Activated CD4-positive, alpha-beta T cell treated with anti-CD3 and anti-CD28 coated beads, Interleukin-2, amount 10 ng/mL, durations not matched to agents 7 days and 5 days (primary cell): Measurements from ENCODE around the gene RGS6. TPM values are rescaled to one million over a fixed set of nuclear protein-coding genes. Genes with fewer than 3 reads are reported as not detected.
A peak's percentile ranks its signal among the peaks of the same experiment; 100 is the strongest.

Source experiments
- CTCF ChIA-PET: fragments of 350-600 bp; sonication (Branson Sonifier 250); formaldehyde crosslinking; loops from one replicate; lab custom pipeline; 2021; ENCODE audit warnings: antibody characterized with exemption; lab: Charles Lee
- POLR2A ChIA-PET: fragments of 350-600 bp; sonication (Branson Sonifier 250); formaldehyde crosslinking; loops from one replicate; lab custom pipeline; 2021; ENCODE audit warnings: antibody characterized with exemption; lab: Charles Lee
- DNase-seq: peaks from one replicate; pipeline ENCODE4 v3.0.0-alpha.2; 2020
- H3K27ac Mint-ChIP-seq: one replicate; pipeline ENCODE4 v1.8.0; 2021; ENCODE audit warnings: mild to moderate bottlenecking, moderate library complexity, mixed read lengths
- H3K27me3 Mint-ChIP-seq: one replicate; pipeline ENCODE4 v1.8.0; 2021; ENCODE audit warnings: mixed read lengths
- H3K36me3 Mint-ChIP-seq: one replicate; pipeline ENCODE4 v1.8.0; 2021; ENCODE audit warnings: low read depth, mixed read lengths
- H3K4me1 Mint-ChIP-seq: one replicate; pipeline ENCODE4 v1.8.0; 2021; ENCODE audit warnings: mixed read lengths
- H3K4me3 Mint-ChIP-seq: one replicate; pipeline ENCODE4 v1.8.0; 2021; ENCODE audit warnings: mild to moderate bottlenecking, moderate library complexity, mixed read lengths
- H3K9me3 Mint-ChIP-seq: one replicate; pipeline ENCODE4 v1.8.0; 2021; ENCODE audit warnings: mixed read lengths
- total RNA-seq, 2 experiments: library from RNA; stranded (reverse); gene quantifications; one replicate each; pipeline ENCODE4 v1.2.3, GENCODE V29; 2021

RGS6 gene
- total RNA-seq, 2 experiments from 2014 or later, result 1.4 TPM

- H3K4me3 Mint-ChIP-seq, result no peak overlapping the region
- CTCF ChIA-PET, result interaction anchor here (0.9 to 1.5 kb wide), 4 partner anchors 8 to 20 kb away, joined by 3 to 5 read pairs (median 3); no protein-coding TSS in a partner anchor
- H3K27me3 Mint-ChIP-seq, result peaks cover 2% of the 10 kb centered on the region
- H3K9me3 Mint-ChIP-seq, result peaks cover 25% of the 10 kb centered on the region
- no peak overlapping the region for H3K27ac Mint-ChIP-seq
- DNase-seq, result no peak
- H3K4me1 Mint-ChIP-seq, result peaks cover 80% of the 10 kb centered on the region
- peaks cover 52% of the 10 kb centered on the region for H3K36me3 Mint-ChIP-seq
- POLR2A ChIA-PET, result no interaction called here
These were observed 591.4 kb downstream of the RGS6 start for GRCh38 chr14:72523424-72524294.

DNA sequence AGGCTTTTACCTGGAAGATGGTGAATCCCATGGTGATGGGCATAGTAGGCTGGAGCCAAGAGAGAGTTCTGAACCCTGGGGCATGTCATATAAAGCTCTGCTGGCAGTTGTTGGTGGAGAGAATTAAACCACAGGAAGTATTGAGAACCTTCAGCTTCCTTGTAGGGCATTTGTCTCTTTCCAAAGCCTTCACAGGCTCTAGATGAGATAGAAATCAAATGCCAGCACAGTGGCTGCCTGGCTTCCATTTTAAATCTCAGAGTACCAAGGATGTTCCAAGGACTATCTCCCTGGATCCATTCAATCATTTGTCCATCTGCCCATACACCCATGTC is 592.0 kb downstream of the RGS6 start:
- peaks cover 52% of the 10 kb centered on the region for H3K36me3 Mint-ChIP-seq
- H3K27me3 Mint-ChIP-seq, result peaks cover 4% of the 10 kb centered on the region
- H3K9me3 Mint-ChIP-seq, result peaks cover 25% of the 10 kb centered on the region
- H3K27ac Mint-ChIP-seq, result no peak overlapping the region
- DNase-seq, result no peak
- H3K4me1 Mint-ChIP-seq, result peaks cover 80% of the 10 kb centered on the region
- no peak overlapping the region for H3K4me3 Mint-ChIP-seq
- ChIA-PET POLR2A (no interaction called here), CTCF (interaction anchor here (0.9 to 1.5 kb wide), 3 partner anchors 8 to 20 kb away, joined by 3 to 5 read pairs (median 3); no protein-coding TSS in a partner anchor)

DNA sequence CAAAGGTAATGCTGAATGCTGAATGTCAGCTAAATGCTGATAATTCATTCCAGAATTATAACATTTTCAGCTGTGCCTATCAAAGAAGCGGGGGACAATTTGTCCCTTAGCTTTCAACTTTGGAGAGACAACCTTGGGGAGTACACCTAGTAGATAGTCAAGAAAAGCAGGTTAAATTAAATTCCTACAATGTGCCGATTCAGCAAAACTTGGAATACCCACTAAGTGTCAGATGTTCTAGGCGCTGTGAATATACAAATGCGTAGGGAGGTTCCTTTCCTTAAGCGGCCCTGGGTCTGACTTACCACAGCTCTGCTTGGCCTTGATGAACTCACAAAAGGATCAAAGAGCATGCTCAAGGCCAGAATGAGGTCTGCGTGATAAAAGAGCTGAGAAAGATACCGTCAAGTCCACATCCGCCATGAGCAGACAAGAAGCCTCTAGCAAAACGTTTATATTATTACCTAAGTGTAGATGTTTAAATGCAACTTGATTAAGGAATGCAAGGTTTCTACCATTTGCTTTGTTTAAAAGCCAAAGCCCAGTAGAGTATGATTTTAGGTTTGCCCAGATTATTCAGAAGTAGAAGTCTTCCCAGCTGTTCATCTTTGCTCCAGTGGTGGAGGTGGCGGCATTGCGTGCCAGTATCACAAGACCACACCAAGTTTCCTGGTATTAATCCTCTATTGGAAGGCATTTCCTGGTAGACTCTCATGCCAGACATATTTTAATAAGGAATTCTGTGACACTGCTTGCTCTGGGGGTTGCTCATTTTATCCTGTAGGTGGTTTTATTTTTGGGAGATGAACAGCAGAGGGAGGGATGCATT is 593.1 kb downstream of the RGS6 start:
- Mint-ChIP-seq H3K27ac (no peak overlapping the region), H3K4me1 (peaks cover 78% of the 10 kb centered on the region), H3K36me3 (peaks cover 49% of the 10 kb centered on the region), H3K4me3 (no peak overlapping the region), H3K9me3 (peaks cover 17% of the 10 kb centered on the region), H3K27me3 (peaks cover 6% of the 10 kb centered on the region)
- ChIA-PET POLR2A (no interaction called here), CTCF (interaction anchor here (0.6 to 1.5 kb wide), 3 partner anchors 8 to 68 kb away, joined by 3 to 5 read pairs (median 4); no protein-coding TSS in a partner anchor)
- DNase-seq, result no peak

- H3K9me3 Mint-ChIP-seq, result peaks cover 4% of the 10 kb centered on the region
- DNase-seq, result no peak
- peaks cover 6% of the 10 kb centered on the region for H3K27me3 Mint-ChIP-seq
- ChIA-PET CTCF (interaction anchor here (0.7 to 2.6 kb wide), 4 partner anchors 8 to 366 kb away, joined by 4 to 10 read pairs (median 7); partner anchors contain the start of gene DPF3), POLR2A (no interaction called here)
- H3K36me3 Mint-ChIP-seq, result peaks cover 34% of the 10 kb centered on the region
- no peak overlapping the region for H3K27ac Mint-ChIP-seq
- H3K4me3 Mint-ChIP-seq, result no peak overlapping the region
- H3K4me1 Mint-ChIP-seq, result peaks cover 76% of the 10 kb centered on the region
These were observed 595.4 kb downstream of the RGS6 start for GRCh38 chr14:72527591-72527990.

- Mint-ChIP-seq H3K27ac (no peak overlapping the region), H3K4me1 (peaks cover 79% of the 10 kb centered on the region), H3K9me3 (peaks cover 4% of the 10 kb centered on the region), H3K36me3 (peaks cover 34% of the 10 kb centered on the region), H3K4me3 (no peak overlapping the region), H3K27me3 (peaks cover 4% of the 10 kb centered on the region)
- ChIA-PET POLR2A (interaction anchor here (0.7 kb wide), 1 partner anchor 148 kb away, joined by 3 read pairs; no protein-coding TSS in a partner anchor), CTCF (interaction anchor here (0.7 to 2.6 kb wide), 4 partner anchors 9 to 366 kb away, joined by 4 to 10 read pairs (median 7); partner anchors contain the start of gene DPF3)
- DNase-seq, result no peak
These were observed 596.0 kb downstream of the RGS6 start for GRCh38 chr14:72528059-72528862.

GRCh38 chr14:72528863-72529175 is 596.6 kb downstream of the RGS6 start:
- Mint-ChIP-seq H3K4me3 (no peak overlapping the region), H3K27ac (no peak overlapping the region), H3K36me3 (peaks cover 39% of the 10 kb centered on the region), H3K4me1 (peaks cover 79% of the 10 kb centered on the region), H3K27me3 (peaks cover 4% of the 10 kb centered on the region), H3K9me3 (peaks cover 9% of the 10 kb centered on the region)
- POLR2A ChIA-PET, result no interaction called here
- DNase-seq, result no peak
- CTCF ChIA-PET, result interaction anchor here (2.6 kb wide), 1 partner anchor 15 kb away, joined by 9 read pairs; no protein-coding TSS in a partner anchor

GRCh38 chr14:72532686-72533454 is 600.6 kb downstream of the RGS6 start:
- peaks cover 20% of the 10 kb centered on the region for H3K9me3 Mint-ChIP-seq
- H3K27ac Mint-ChIP-seq, result peak overlapping the region; percentile 92
- DNase-seq, result peak; percentile 38
- ChIA-PET POLR2A (no interaction called here), CTCF (interaction anchor here (0.6 to 1.4 kb wide), 8 partner anchors 8 to 364 kb away, joined by 3 to 6 read pairs (median 4); no protein-coding TSS in a partner anchor)
- H3K36me3 Mint-ChIP-seq, result peaks cover 43% of the 10 kb centered on the region
- peaks cover 90% of the 10 kb centered on the region for H3K4me1 Mint-ChIP-seq
- peaks cover 4% of the 10 kb centered on the region for H3K27me3 Mint-ChIP-seq
- peak overlapping the region; percentile 35 for H3K4me3 Mint-ChIP-seq

GRCh38 chr14:72535485-72535884 is 603.3 kb downstream of the RGS6 start:
- peaks cover 20% of the 10 kb centered on the region for H3K9me3 Mint-ChIP-seq
- peak overlapping the region; percentile 43 for H3K27ac Mint-ChIP-seq
- no peaks in the 10 kb centered on the region for H3K27me3 Mint-ChIP-seq
- DNase-seq, result peak; percentile 35
- peaks cover 38% of the 10 kb centered on the region for H3K36me3 Mint-ChIP-seq
- peak overlapping the region; percentile 7 for H3K4me3 Mint-ChIP-seq
- ChIA-PET CTCF (no interaction called here), POLR2A (no interaction called here)
- H3K4me1 Mint-ChIP-seq, result peaks cover 84% of the 10 kb centered on the region

GRCh38 chr14:72538387-72538786 is 606.2 kb downstream of the RGS6 start:
- no peaks in the 10 kb centered on the region for H3K27me3 Mint-ChIP-seq
- H3K4me3 Mint-ChIP-seq, result no peak overlapping the region
- peaks cover 62% of the 10 kb centered on the region for H3K4me1 Mint-ChIP-seq
- peaks cover 28% of the 10 kb centered on the region for H3K36me3 Mint-ChIP-seq
- peaks cover 15% of the 10 kb centered on the region for H3K9me3 Mint-ChIP-seq
- DNase-seq, result no peak
- POLR2A ChIA-PET, result no interaction called here
- no peak overlapping the region for H3K27ac Mint-ChIP-seq
- CTCF ChIA-PET, result interaction anchor here (1.2 kb wide), 1 partner anchor 10 kb away, joined by 3 read pairs; no protein-coding TSS in a partner anchor

DNA sequence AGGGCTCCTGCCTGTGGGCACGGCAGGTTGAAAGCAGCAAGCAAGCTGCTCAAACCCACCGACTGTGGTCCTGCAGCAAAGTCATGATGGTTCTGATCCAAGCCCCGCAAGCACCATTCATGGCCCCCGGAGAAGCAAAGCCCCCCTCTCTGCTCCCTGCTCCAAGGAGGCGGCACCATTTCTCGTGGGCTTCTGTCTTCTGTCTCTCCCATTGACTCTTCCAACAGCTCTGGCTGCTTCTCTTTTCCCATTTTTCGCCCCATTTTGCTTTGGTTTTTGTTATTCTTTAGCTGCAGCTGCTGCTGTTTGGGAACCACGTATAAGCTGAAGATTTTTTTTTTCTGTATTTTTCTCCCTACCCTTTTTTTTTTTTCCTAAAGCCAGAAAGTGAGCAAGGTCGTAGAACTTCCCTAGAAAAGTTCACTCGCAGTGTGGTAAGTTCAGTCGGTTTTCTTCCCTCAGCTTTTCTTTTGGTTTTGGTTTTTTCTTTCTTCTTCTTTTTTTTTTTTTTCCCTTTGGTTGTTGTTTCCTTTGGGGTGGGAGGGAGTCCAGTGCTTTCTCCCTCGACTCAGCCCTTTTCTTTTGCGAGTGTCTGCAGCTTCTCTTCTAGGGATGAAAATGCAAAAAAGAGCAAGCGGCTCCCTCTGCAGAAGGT is 607.6 kb downstream of the RGS6 start:
- peaks cover 15% of the 10 kb centered on the region for H3K36me3 Mint-ChIP-seq
- no peak overlapping the region for H3K4me3 Mint-ChIP-seq
- no peaks in the 10 kb centered on the region for H3K27me3 Mint-ChIP-seq
- ChIA-PET CTCF (interaction anchor here (0.6 to 1.4 kb wide), 5 partner anchors 10 to 33 kb away, joined by 3 to 6 read pairs (median 4); no protein-coding TSS in a partner anchor), POLR2A (no interaction called here)
- no peak for DNase-seq
- peaks cover 56% of the 10 kb centered on the region for H3K4me1 Mint-ChIP-seq
- peaks cover 4% of the 10 kb centered on the region for H3K9me3 Mint-ChIP-seq
- no peak overlapping the region for H3K27ac Mint-ChIP-seq

- H3K4me3 Mint-ChIP-seq, result no peak overlapping the region
- H3K36me3 Mint-ChIP-seq, result peaks cover 9% of the 10 kb centered on the region
- CTCF ChIA-PET, result interaction anchor here (0.9 to 1.3 kb wide), 3 partner anchors 8 to 27 kb away, joined by 3 to 4 read pairs (median 3); no protein-coding TSS in a partner anchor
- no peaks in the 10 kb centered on the region for H3K27me3 Mint-ChIP-seq
- no peaks in the 10 kb centered on the region for H3K9me3 Mint-ChIP-seq
- peaks cover 52% of the 10 kb centered on the region for H3K4me1 Mint-ChIP-seq
- H3K27ac Mint-ChIP-seq, result no peak overlapping the region
- POLR2A ChIA-PET, result no interaction called here
- no peak for DNase-seq
These were observed 608.6 kb downstream of the RGS6 start for GRCh38 chr14:72540836-72541235.
